Neural cell (in vitro differentiated cells): ENCODE data around the gene SLC1A1.

Experiments used
- CTCF ChIP-seq: fragments of 450-650 bp; IDR thresholded peaks from 2 replicates; pipeline ENCODE4 v1.5.1; 2014; ENCODE audit warnings: antibody characterized with exemption, mild to moderate bottlenecking, moderate library complexity; ENCODE audit not compliant: poor library complexity, severe bottlenecking
- EZH2 ChIP-seq: fragments of 200-600, 300-800 bp; shearing (Covaris generic), sonication (generic); IDR thresholded peaks from 2 replicates; pipeline ENCODE4 v1.6.1; 2014; ENCODE audit warnings: antibody characterized with exemption, low read length, borderline replicate concordance, mild to moderate bottlenecking; ENCODE audit not compliant: insufficient read depth, poor library complexity, severe bottlenecking
- MXI1 ChIP-seq: fragments of 450-650 bp; conservative IDR thresholded peaks from 2 replicates; pipeline ENCODE4 v1.6.1; 2014; ENCODE audit warnings: antibody characterized with exemption, mild to moderate bottlenecking; ENCODE audit not compliant: poor library complexity, severe bottlenecking
- POLR2AphosphoS5 ChIP-seq: IDR thresholded peaks from 2 replicates; pipeline ENCODE4 v1.6.1; 2012
- RAD21 ChIP-seq: fragments of 450-650 bp; conservative IDR thresholded peaks from 2 replicates; pipeline ENCODE4 v1.6.1; 2014; ENCODE audit warnings: antibody characterized with exemption, mild to moderate bottlenecking, moderate library complexity
- REST ChIP-seq: IDR thresholded peaks from 2 replicates; pipeline ENCODE4 v1.6.1; 2012; ENCODE audit warnings: borderline replicate concordance
- TAF1 ChIP-seq: IDR thresholded peaks from 2 replicates; pipeline ENCODE4 v1.6.1; 2012; ENCODE audit warnings: low read depth

GRCh38 chr9:4507306-4508130, 17.2 kb downstream of the SLC1A1 start:
- no peak for TF ChIP-seq CTCF
- no peak for TF ChIP-seq TAF1
- TF ChIP-seq EZH2: no peak
- TF ChIP-seq MXI1: no peak
- no peak for TF ChIP-seq POLR2AphosphoS5
- no peak for TF ChIP-seq RAD21
- no peak for TF ChIP-seq REST
